Adrenal gland (tissue), 5 donors: ENCODE data around the gene MUC20.
"Not testable (repeated sequence)": the region's sequence is repeated elsewhere in the genome, so short reads cannot be mapped to it uniquely, and the experiment has no call there.

Source experiments
- CTCF ChIP-seq, 6 experiments: fragments of 450-650 bp in 4 of 6; fragments of 200-600 bp in 2 of 6; sonication (generic) in 1 of 6; IDR thresholded peaks; 1 replicate in 5 of 6; 2 replicates in 1 of 6; pipeline versions ENCODE4 v1.5.1 to v1.8.0; 2016 to 2021; ENCODE audit warnings: antibody characterized with exemption in 6 of 6, mild to moderate bottlenecking in 2 of 6, moderate library complexity in 1 of 6
- POLR2A ChIP-seq, 2 donors: fragments of 450-650 bp; IDR thresholded peaks; one replicate each; pipeline ENCODE4 v1.6.1; 2017; ENCODE audit warnings: antibody characterized with exemption in 2 of 2, mild to moderate bottlenecking in 2 of 2, moderate library complexity in 1 of 2
- donor health status: DM: no; HTN: no; CAD: no.

DNA sequence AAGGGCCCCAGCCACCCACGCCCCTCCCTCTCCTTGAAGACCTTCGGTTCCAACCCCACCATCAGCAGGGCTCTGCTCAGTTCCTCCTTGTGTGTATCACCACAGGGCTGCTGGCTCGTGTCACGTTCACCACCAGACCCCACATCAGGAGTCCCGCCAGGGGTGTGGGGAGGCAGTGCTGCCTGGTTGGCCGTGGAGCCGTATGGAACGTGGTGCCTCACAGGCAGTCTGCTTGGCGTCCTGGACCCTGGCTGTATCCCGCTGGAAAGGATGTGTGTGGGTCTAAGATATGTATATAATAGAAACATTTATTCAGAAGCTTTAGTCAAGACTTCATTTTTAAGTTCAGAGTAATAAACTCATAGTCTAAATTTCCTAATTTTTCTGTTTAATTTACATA lies 40.1 kb upstream of the MUC20 start:
- not testable (repeated sequence) for TF ChIP-seq CTCF, POLR2A (IDR thresholded peaks at IDR 0.05)
